Adrenal gland (tissue), 12 donors: ENCODE results near the gene KIAA0040. TPM values are rescaled to one million over a fixed set of nuclear protein-coding genes. Genes with fewer than 3 reads are reported as not detected.

ENCODE experiments used
- DNase-seq, 7 donors: peaks; one replicate each; pipeline ENCODE4 v3.0.0-alpha.2; 2019 to 2020
- H3K27ac ChIP-seq, 5 donors: fragments of 200-600 bp; sonication (generic) in 4 of 5; 1 replicate in 3 of 5; 2 replicates in 2 of 5; pipeline versions ENCODE4 v1.5.1 to v1.8.0; 2016 to 2020; ENCODE audit warnings: mild to moderate bottlenecking in 1 of 5
- H3K27me3 ChIP-seq: fragments of 200-600 bp; 2 replicates; pipeline ENCODE4 v1.8.0; 2021
- H3K36me3 ChIP-seq, 2 donors: fragments of 200-600 bp; replicated peaks in 1 of 2; 1 replicate in 1 of 2; 2 replicates in 1 of 2; pipeline versions ENCODE4 v1.5.1 to v1.8.0; 2018 to 2022
- H3K4me1 ChIP-seq, 2 donors: fragments of 200-600 bp; replicated peaks in 1 of 2; 1 replicate in 1 of 2; 2 replicates in 1 of 2; pipeline versions ENCODE4 v1.5.1 to v1.8.0; 2018 to 2021
- H3K4me3 ChIP-seq, 4 donors: fragments of 200-600 bp; sonication (generic) in 3 of 4; one replicate each; pipeline ENCODE4 v1.5.1; 2016 to 2018
- H3K9me3 ChIP-seq, 3 donors: fragments of 200-600 bp; sonication (generic) in 1 of 3; replicated peaks in 1 of 3; 1 replicate in 2 of 3; 2 replicates in 1 of 3; pipeline versions ENCODE4 v1.5.1 to v1.8.0; 2016 to 2021
- POLR2A ChIP-seq, 2 donors: fragments of 450-650 bp; IDR thresholded peaks; one replicate each; pipeline ENCODE4 v1.6.1; 2017; ENCODE audit warnings: antibody characterized with exemption in 2 of 2, mild to moderate bottlenecking in 2 of 2, moderate library complexity in 1 of 2
- WGBS, 4 donors: extraction: QIAGEN DNeasy Blood & Tissue Kit in 2 of 4; methylation state at CpG; one replicate each; pipeline versions ENCODE4 v1.1.5 to v1.1.7; 2013 to 2017; 5-methylcytosine and 5-hydroxymethylcytosine counted together
- intact Hi-C, 2 donors: fragments of 100-400 bp; cut with DNase I; formaldehyde crosslinking; loops; one replicate each; pipeline versions ENCODE4 v1.14.1 to v1.15.0; 2022 to 2023
- polyA plus RNA-seq, 3 donors: library from polyadenylated mRNA; stranded (reverse); fragments of 200-250 nt in 2 of 3; fragments of 350-450 nt in 1 of 3; fragmentation: Illumina TruSeq in 1 of 3; extraction: RNeasy Lipid Tissue Mini Kit (QIAGEN cat#74804) in 1 of 3; gene quantifications; one replicate each; pipeline ENCODE4 v1.2.3, GENCODE V29; 2013 to 2014
- total RNA-seq, 9 donors: library from RNA; depleted of rRNA in 4 of 9; stranded (reverse); fragments of >200 nt in 4 of 9; fragments of 120-200 nt in 1 of 9; fragmentation: NEBNext Ultra II Directional in 1 of 9; extraction: Animal tissue kit (Norgen Biotek cat#: 25700) in 1 of 9; gene quantifications; one replicate each; pipeline versions ENCODE4 v1.1.0 to v1.2.4, GENCODE V29; 2013 to 2023
- TF ChIP-seq, protein P1 (sequence below), 6 experiments: fragments of 450-650 bp in 4 of 6; fragments of 200-600 bp in 2 of 6; sonication (generic) in 1 of 6; IDR thresholded peaks; 1 replicate in 5 of 6; 2 replicates in 1 of 6; pipeline versions ENCODE4 v1.5.1 to v1.8.0; 2016 to 2021; ENCODE audit warnings: antibody characterized with exemption in 6 of 6, mild to moderate bottlenecking in 2 of 6, moderate library complexity in 1 of 6
- donor health status: healthy with polysubstance abuse.
- donor health status: Bipolar disorder and iron deficiency.
- donor health status: DM: yes; HTN: yes; CAD: no.
- donor health status: DM: no; HTN: no; CAD: no.
- donor health status: DM: no; HTN: no; CAD: no.
- donor health status: DM: yes; HTN: yes; CAD: no.

The KIAA0040 gene
- total and polyA plus RNA-seq, 12 donors: 1.8 to 54.3 (median 12.3) TPM

DNA sequence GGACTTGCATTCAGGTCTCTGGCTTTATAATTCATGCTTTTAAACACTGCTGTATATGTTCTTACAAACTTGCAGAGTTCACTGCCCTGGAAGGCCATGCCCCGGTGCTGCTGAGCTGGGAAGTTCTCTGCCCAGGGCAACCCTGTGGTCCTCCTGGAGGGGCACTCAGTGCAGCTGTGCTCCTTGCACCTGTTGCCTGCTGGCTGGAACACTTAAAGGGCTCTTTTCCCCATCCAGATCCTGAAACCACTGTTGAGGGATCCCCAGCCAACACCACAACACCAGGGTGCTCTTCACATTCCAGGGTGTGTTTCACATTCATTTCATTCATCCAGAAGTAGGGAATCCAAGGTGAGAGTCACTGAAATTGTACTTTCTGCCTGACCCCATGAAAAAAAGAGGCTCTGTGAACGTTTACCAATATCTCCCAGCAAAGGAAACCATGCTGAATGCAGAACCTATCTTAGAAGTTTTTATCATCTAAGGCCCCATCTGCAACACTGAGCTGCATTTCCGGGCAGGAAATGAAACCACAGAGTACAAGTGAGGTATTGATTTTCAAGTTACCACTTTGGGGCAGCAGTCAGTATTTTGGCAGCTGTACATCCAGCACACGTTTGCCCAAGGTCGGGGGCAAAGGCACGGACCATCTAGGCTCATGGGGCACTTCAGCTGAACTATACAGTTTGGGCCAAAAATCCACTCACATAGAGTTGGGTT is 16.4 kb upstream of the KIAA0040 start:
- Histone ChIP-seq H3K4me1 (peaks cover 0 to 4% of the 10 kb centered on the region in 2 donors), H3K9me3 (no peaks in the 10 kb centered on the region), H3K27ac (no peak overlapping the region), H3K36me3 (no peaks in the 10 kb centered on the region), H3K4me3 (no peak overlapping the region), H3K27me3 (no peaks in the 10 kb centered on the region)
- WGBS, 4 donors: 33 to 48% (median 40%) methylated on average over 6 of the region's 6 CpGs
- intact Hi-C loops: no loop called here
- no peak for DNase-seq
- TF ChIP-seq, protein P1, sequence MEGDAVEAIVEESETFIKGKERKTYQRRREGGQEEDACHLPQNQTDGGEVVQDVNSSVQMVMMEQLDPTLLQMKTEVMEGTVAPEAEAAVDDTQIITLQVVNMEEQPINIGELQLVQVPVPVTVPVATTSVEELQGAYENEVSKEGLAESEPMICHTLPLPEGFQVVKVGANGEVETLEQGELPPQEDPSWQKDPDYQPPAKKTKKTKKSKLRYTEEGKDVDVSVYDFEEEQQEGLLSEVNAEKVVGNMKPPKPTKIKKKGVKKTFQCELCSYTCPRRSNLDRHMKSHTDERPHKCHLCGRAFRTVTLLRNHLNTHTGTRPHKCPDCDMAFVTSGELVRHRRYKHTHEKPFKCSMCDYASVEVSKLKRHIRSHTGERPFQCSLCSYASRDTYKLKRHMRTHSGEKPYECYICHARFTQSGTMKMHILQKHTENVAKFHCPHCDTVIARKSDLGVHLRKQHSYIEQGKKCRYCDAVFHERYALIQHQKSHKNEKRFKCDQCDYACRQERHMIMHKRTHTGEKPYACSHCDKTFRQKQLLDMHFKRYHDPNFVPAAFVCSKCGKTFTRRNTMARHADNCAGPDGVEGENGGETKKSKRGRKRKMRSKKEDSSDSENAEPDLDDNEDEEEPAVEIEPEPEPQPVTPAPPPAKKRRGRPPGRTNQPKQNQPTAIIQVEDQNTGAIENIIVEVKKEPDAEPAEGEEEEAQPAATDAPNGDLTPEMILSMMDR (IDR thresholded peaks at IDR 0.05): no peak
- no peak for TF ChIP-seq POLR2A (IDR thresholded peaks at IDR 0.05)

DNA sequence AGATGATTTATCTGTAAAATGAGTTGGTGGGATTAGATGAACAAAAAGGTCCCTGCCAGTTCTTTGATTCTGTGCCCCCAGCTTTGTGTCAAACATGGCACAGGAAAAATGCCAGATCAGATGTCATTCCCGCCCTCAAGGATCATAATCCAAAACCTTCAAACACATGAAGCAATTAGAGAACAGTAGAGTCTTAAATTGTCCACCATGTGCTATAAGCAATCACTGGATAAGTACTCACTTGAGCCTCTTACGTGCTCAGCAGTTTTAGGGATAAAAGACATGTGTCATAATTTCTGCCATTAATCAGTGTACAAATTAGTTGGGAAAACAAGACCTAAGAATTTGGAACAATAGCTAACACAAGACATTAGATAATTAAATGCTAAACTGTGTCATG is 15.4 kb upstream of the KIAA0040 start:
- no peak for DNase-seq
- H3K4me3 ChIP-seq: no peak overlapping the region
- peaks cover 0 to 4% of the 10 kb centered on the region in 2 donors for H3K4me1 ChIP-seq
- no peak overlapping the region for H3K27ac ChIP-seq
- H3K36me3 ChIP-seq: no peaks in the 10 kb centered on the region
- intact Hi-C loops: no loop called here
- WGBS, 4 donors: 83 to 96% (median 87%) methylated on average over 2 of the region's 2 CpGs
- no peaks in the 10 kb centered on the region for H3K27me3 ChIP-seq
- TF ChIP-seq, protein P1 (IDR thresholded peaks at IDR 0.05): no peak
- TF ChIP-seq POLR2A (IDR thresholded peaks at IDR 0.05): no peak
- no peaks in the 10 kb centered on the region for H3K9me3 ChIP-seq

- intact Hi-C loops: no loop called here
- peaks cover 0 to 4% of the 10 kb centered on the region in 2 donors for H3K4me1 ChIP-seq
- TF ChIP-seq, protein P1 (IDR thresholded peaks at IDR 0.05): no peak
- TF ChIP-seq POLR2A (IDR thresholded peaks at IDR 0.05): no peak
- H3K9me3 ChIP-seq: no peaks in the 10 kb centered on the region
- no peak overlapping the region for H3K4me3 ChIP-seq
- H3K27ac ChIP-seq: no peak overlapping the region
- DNase-seq: no peak
- H3K27me3 ChIP-seq: no peaks in the 10 kb centered on the region
- no peaks in the 10 kb centered on the region for H3K36me3 ChIP-seq
Measured at GRCh38 chr1:175206687-175207086, 14.1 kb upstream of the KIAA0040 start.

DNA sequence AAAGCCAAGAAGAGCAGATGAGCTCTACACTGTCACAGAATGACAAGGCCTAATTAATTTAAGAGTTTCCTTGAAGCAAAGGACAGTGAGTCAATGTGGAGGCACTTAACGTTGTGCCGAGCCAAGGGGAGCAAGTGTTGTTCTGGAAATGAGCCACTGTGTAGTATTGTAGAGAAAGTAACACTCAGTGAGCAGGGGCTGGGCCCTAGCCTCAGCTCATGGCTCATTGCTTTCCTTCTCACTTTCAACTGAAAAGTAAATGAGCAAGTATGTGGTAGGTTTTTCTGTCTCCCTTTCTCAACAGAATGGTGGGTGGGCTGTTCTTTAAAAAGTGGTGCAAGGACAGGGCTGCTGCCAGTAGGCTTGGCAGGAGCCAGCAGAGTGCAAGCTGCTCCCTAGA is 11.8 kb upstream of the KIAA0040 start:
- Histone ChIP-seq H3K27ac (no peak overlapping the region), H3K4me1 (peaks cover 0 to 10% of the 10 kb centered on the region in 2 donors), H3K36me3 (no peaks in the 10 kb centered on the region), H3K27me3 (no peaks in the 10 kb centered on the region), H3K9me3 (no peaks in the 10 kb centered on the region), H3K4me3 (no peak overlapping the region)
- TF ChIP-seq, protein P1 (IDR thresholded peaks at IDR 0.05): no peak
- TF ChIP-seq POLR2A (IDR thresholded peaks at IDR 0.05): no peak
- 18 to 24% (median 19%) methylated on average over 2 of the region's 2 CpGs for WGBS, 4 donors
- DNase-seq: no peak
- intact Hi-C loops: no loop called here
